Astrocyte (in vitro differentiated cells and primary cell): ENCODE data around the gene CCL26. TPM values are rescaled to one million over a fixed set of nuclear protein-coding genes. Genes with fewer than 3 reads are reported as not detected.
"Not testable (repeated sequence)": the region's sequence is repeated elsewhere in the genome, so short reads cannot be mapped to it uniquely, and the experiment has no call there.

Experiments
- DNase-seq: peaks from one replicate; pipeline ENCODE4 v3.0.0-alpha.2; 2010; ENCODE audit warnings: low read depth
- FAIRE-seq: peaks from 2 replicates; lab custom pipeline; 2011; peaks lifted over from hg19 to GRCh38; lab: Jason Lieb, UNC
- H2AFZ ChIP-seq: 2 replicates; pipeline ENCODE4 v1.6.0; 2012; ENCODE audit warnings: low read depth, low read length, inconsistent platforms
- H3K27ac ChIP-seq: 2 replicates; pipeline ENCODE4 v1.5.1; 2011; ENCODE audit warnings: low read depth, low read length, inconsistent platforms
- H3K27me3 ChIP-seq: 2 replicates; pipeline ENCODE4 v1.6.0; 2011; ENCODE audit warnings: low read length, inconsistent platforms; ENCODE audit not compliant: insufficient read depth
- H3K36me3 ChIP-seq: 2 replicates; pipeline ENCODE4 v1.5.1; 2011; ENCODE audit warnings: low read length, inconsistent platforms; ENCODE audit not compliant: insufficient read depth
- H3K4me1 ChIP-seq: 2 replicates; pipeline ENCODE4 v1.5.1; 2011; ENCODE audit warnings: low read length, inconsistent platforms; ENCODE audit not compliant: insufficient read depth
- H3K4me2 ChIP-seq: 2 replicates; pipeline ENCODE4 v1.6.0; 2012; ENCODE audit warnings: low read length, inconsistent platforms
- H3K4me3 ChIP-seq: 2 replicates; pipeline ENCODE4 v1.5.1; 2011; ENCODE audit warnings: low read depth, mild to moderate bottlenecking, low read length, inconsistent platforms; ENCODE audit not compliant: insufficient read depth
- H3K79me2 ChIP-seq: 2 replicates; pipeline ENCODE4 v1.6.0; 2012; ENCODE audit warnings: mild to moderate bottlenecking, low read length, inconsistent platforms; ENCODE audit not compliant: insufficient read depth
- H3K9ac ChIP-seq: 2 replicates; pipeline ENCODE4 v1.6.0; 2012; ENCODE audit warnings: mild to moderate bottlenecking, low read length, inconsistent platforms
- H3K9me3 ChIP-seq: 2 replicates; pipeline ENCODE4 v1.5.1; 2012; ENCODE audit warnings: low read depth, mild to moderate bottlenecking, low read length, inconsistent platforms; ENCODE audit not compliant: insufficient read depth
- H4K20me1 ChIP-seq: 2 replicates; pipeline ENCODE4 v1.6.0; 2012; ENCODE audit warnings: low read length, inconsistent platforms; ENCODE audit not compliant: insufficient read depth
- H3K27ac Mint-ChIP-seq: one replicate; pipeline ENCODE4 v1.8.0; 2021; ENCODE audit warnings: mild to moderate bottlenecking, mixed read lengths; ENCODE audit not compliant: unreplicated experiment
- H3K27me3 Mint-ChIP-seq: one replicate; pipeline ENCODE4 v1.8.0; 2021; ENCODE audit warnings: low read depth, mixed read lengths; ENCODE audit not compliant: unreplicated experiment
- H3K36me3 Mint-ChIP-seq: one replicate; pipeline ENCODE4 v1.8.0; 2021; ENCODE audit warnings: low read depth, mixed read lengths; ENCODE audit not compliant: unreplicated experiment
- H3K4me1 Mint-ChIP-seq: one replicate; pipeline ENCODE4 v1.8.0; 2021; ENCODE audit warnings: low read depth, mixed read lengths; ENCODE audit not compliant: unreplicated experiment
- H3K4me3 Mint-ChIP-seq: one replicate; pipeline ENCODE4 v1.8.0; 2021; ENCODE audit warnings: mild to moderate bottlenecking, moderate library complexity, mixed read lengths; ENCODE audit not compliant: unreplicated experiment
- H3K9me3 Mint-ChIP-seq: one replicate; pipeline ENCODE4 v1.8.0; 2021; ENCODE audit warnings: mild to moderate bottlenecking, mixed read lengths; ENCODE audit not compliant: unreplicated experiment
- CTCF ChIP-seq: IDR thresholded peaks from 2 replicates; pipeline ENCODE4 v1.5.1; 2011; ENCODE audit warnings: low read depth, mild to moderate bottlenecking, inconsistent platforms, low read length, moderate library complexity; ENCODE audit not compliant: insufficient read depth
- EZH2 ChIP-seq: IDR thresholded peaks from 2 replicates; pipeline ENCODE4 v1.6.1; 2012; ENCODE audit warnings: mild to moderate bottlenecking, low read length, inconsistent platforms; ENCODE audit not compliant: insufficient read depth
- total RNA-seq: library from RNA; stranded (reverse); gene quantifications from 2 replicates; pipeline ENCODE4 v1.2.1, GENCODE V29; 2021

Gene CCL26
- total RNA-seq, 1 donor from 2014 or later, result not detected

GRCh38 chr7:75725306-75725705 lies 46.7 kb downstream of the CCL26 start:
- H3K4me1 Mint-ChIP-seq, result peaks cover 15% of the 10 kb centered on the region
- Histone ChIP-seq H3K9ac (no peak overlapping the region), H3K4me1 (peaks cover 6% of the 10 kb centered on the region), H3K4me2 (no peak overlapping the region), H3K27me3 (no peaks in the 10 kb centered on the region), H3K9me3 (no peaks in the 10 kb centered on the region), H4K20me1 (no peaks in the 10 kb centered on the region), H2AFZ (no peak overlapping the region), H3K4me3 (no peak overlapping the region), H3K27ac (no peak overlapping the region), H3K36me3 (no peaks in the 10 kb centered on the region), H3K79me2 (no peaks in the 10 kb centered on the region)
- H3K27me3 Mint-ChIP-seq, result no peaks in the 10 kb centered on the region
- peaks cover 3% of the 10 kb centered on the region for H3K36me3 Mint-ChIP-seq
- FAIRE-seq (no peak), DNase-seq (no peak)
- TF ChIP-seq EZH2, result no peak
- no peak for TF ChIP-seq CTCF
- no peak overlapping the region for H3K27ac Mint-ChIP-seq
- H3K4me3 Mint-ChIP-seq, result no peak overlapping the region
- H3K9me3 Mint-ChIP-seq, result no peaks in the 10 kb centered on the region

GRCh38 chr7:75723444-75723843 lies 48.6 kb downstream of the CCL26 start:
- Histone ChIP-seq H4K20me1 (no peaks in the 10 kb centered on the region), H3K79me2 (no peaks in the 10 kb centered on the region), H3K9ac (no peak overlapping the region), H3K9me3 (no peaks in the 10 kb centered on the region), H3K4me3 (no peak overlapping the region), H3K27me3 (no peaks in the 10 kb centered on the region), H3K27ac (no peak overlapping the region), H3K36me3 (no peaks in the 10 kb centered on the region), H2AFZ (no peak overlapping the region), H3K4me1 (peaks cover 6% of the 10 kb centered on the region), H3K4me2 (no peak overlapping the region)
- H3K4me1 Mint-ChIP-seq, result peaks cover 8% of the 10 kb centered on the region
- TF ChIP-seq CTCF, result no peak
- no peak for TF ChIP-seq EZH2
- no peak overlapping the region for H3K27ac Mint-ChIP-seq
- H3K36me3 Mint-ChIP-seq, result no peaks in the 10 kb centered on the region
- no peaks in the 10 kb centered on the region for H3K9me3 Mint-ChIP-seq
- no peak for DNase-seq
- H3K27me3 Mint-ChIP-seq, result peaks cover 3% of the 10 kb centered on the region
- H3K4me3 Mint-ChIP-seq, result no peak overlapping the region
- no peak for FAIRE-seq

GRCh38 chr7:75722373-75722772 lies 49.6 kb downstream of the CCL26 start:
- H3K4me3 ChIP-seq, result no peak overlapping the region
- Mint-ChIP-seq H3K9me3 (no peaks in the 10 kb centered on the region), H3K36me3 (no peaks in the 10 kb centered on the region), H3K27ac (no peak overlapping the region), H3K4me3 (no peak overlapping the region), H3K4me1 (peaks cover under 1% of the 10 kb centered on the region), H3K27me3 (peaks cover 3% of the 10 kb centered on the region)
- no peaks in the 10 kb centered on the region for H3K27me3 ChIP-seq
- H3K36me3 ChIP-seq, result no peaks in the 10 kb centered on the region
- no peaks in the 10 kb centered on the region for H4K20me1 ChIP-seq
- FAIRE-seq (no peak), DNase-seq (no peak)
- no peak overlapping the region for H2AFZ ChIP-seq
- TF ChIP-seq CTCF (no peak), EZH2 (no peak)
- H3K79me2 ChIP-seq, result no peaks in the 10 kb centered on the region
- no peaks in the 10 kb centered on the region for H3K9me3 ChIP-seq
- no peak overlapping the region for H3K4me2 ChIP-seq
- no peak overlapping the region for H3K27ac ChIP-seq
- peaks cover under 1% of the 10 kb centered on the region for H3K4me1 ChIP-seq
- H3K9ac ChIP-seq, result no peak overlapping the region

- not testable (repeated sequence) for H3K4me3 Mint-ChIP-seq, H3K4me1 Mint-ChIP-seq, H3K27me3 Mint-ChIP-seq, H3K4me2 ChIP-seq, H3K36me3 ChIP-seq, H3K9ac ChIP-seq, H3K79me2 ChIP-seq, H3K36me3 Mint-ChIP-seq, H3K9me3 ChIP-seq, H3K4me1 ChIP-seq, H3K27ac ChIP-seq, H3K9me3 Mint-ChIP-seq, H3K4me3 ChIP-seq, DNase-seq, H3K27me3 ChIP-seq, FAIRE-seq, H2AFZ ChIP-seq, H3K27ac Mint-ChIP-seq, H4K20me1 ChIP-seq
Observed at GRCh38 chr7:75721922-75722321, 50.1 kb downstream of the CCL26 start.
